ENCODE measurements around the gene ARHGAP1.

GRCh38 chr11:46728659-46729040 is 28.2 kb upstream of the ARHGAP1 start:
- no peak for TF ChIP-seq CTCF (IDR thresholded peaks at IDR 0.05)
- TF ChIP-seq POLR2A (IDR thresholded peaks at IDR 0.05) = no peak
